Measurements from ENCODE around the gene FLNA. TPM values are rescaled to one million over a fixed set of nuclear protein-coding genes. Genes with fewer than 3 reads are reported as not detected.
"Not testable (repeated sequence)": the region's sequence is repeated elsewhere in the genome, so short reads cannot be mapped to it uniquely, and the experiment has no call there.

The FLNA gene
- total RNA-seq, 1 experiment from 2014 or later = 801 TPM

GRCh38 chrX:154360155-154360713, 14.2 kb downstream of the FLNA start:
- no peak for DNase-seq (ENCODE audit: low read depth)

GRCh38 chrX:154359362-154360154, 14.9 kb downstream of the FLNA start:
- DNase-seq (ENCODE audit: low read depth) = no peak

GRCh38 chrX:154358829-154359228, 15.6 kb downstream of the FLNA start:
- no peak for DNase-seq (ENCODE audit: low read depth)

GRCh38 chrX:154358011-154358410, 16.4 kb downstream of the FLNA start:
- no peak for DNase-seq (ENCODE audit: low read depth)

- DNase-seq (ENCODE audit: low read depth) = peak; percentile 6
Observed at GRCh38 chrX:154357205-154357604, 17.2 kb downstream of the FLNA start.

- DNase-seq (ENCODE audit: low read depth) = peak; percentile 1
Observed at GRCh38 chrX:154356596-154356995, 17.8 kb downstream of the FLNA start.

- DNase-seq (ENCODE audit: low read depth) = peak; percentile 34
Observed at GRCh38 chrX:154355776-154356140, 18.7 kb downstream of the FLNA start.

GRCh38 chrX:154355094-154355775, 19.2 kb downstream of the FLNA start:
- peak; percentile 3 for DNase-seq (ENCODE audit: low read depth)

GRCh38 chrX:154354516-154354915, 19.9 kb downstream of the FLNA start:
- peak; percentile 1 for DNase-seq (ENCODE audit: low read depth)

- DNase-seq (ENCODE audit: low read depth) = no peak
Observed at GRCh38 chrX:154354013-154354412, 20.4 kb downstream of the FLNA start.

- no peak for DNase-seq (ENCODE audit: low read depth)
Observed at GRCh38 chrX:154353172-154353843, 21.1 kb downstream of the FLNA start.

GRCh38 chrX:154352466-154352865, 22.0 kb downstream of the FLNA start:
- no peak for DNase-seq (ENCODE audit: low read depth)

GRCh38 chrX:154352012-154352401, 22.4 kb downstream of the FLNA start:
- no peak for DNase-seq (ENCODE audit: low read depth)

GRCh38 chrX:154351183-154352011, 23.0 kb downstream of the FLNA start:
- no peak for DNase-seq (ENCODE audit: low read depth)

GRCh38 chrX:154350429-154351182, 23.8 kb downstream of the FLNA start:
- no peak for DNase-seq (ENCODE audit: low read depth)

GRCh38 chrX:154349979-154350378, 24.5 kb downstream of the FLNA start:
- no peak for DNase-seq (ENCODE audit: low read depth)

GRCh38 chrX:154349359-154349935, 25.0 kb downstream of the FLNA start:
- DNase-seq (ENCODE audit: low read depth) = no peak

- DNase-seq (ENCODE audit: low read depth) = no peak
Observed at GRCh38 chrX:154348646-154349358, 25.6 kb downstream of the FLNA start.

- DNase-seq (ENCODE audit: low read depth) = no peak
Observed at GRCh38 chrX:154348114-154348531, 26.3 kb downstream of the FLNA start.

GRCh38 chrX:154343620-154344019, 30.8 kb downstream of the FLNA start:
- DNase-seq (ENCODE audit: low read depth) = not testable (repeated sequence)

Data from Daoy (cell line).